ENCODE measurements around the gene FCGBP.

FCGBP gene

GRCh38 chr19:39934584-39935363, at the start of gene FCGBP:
TSS of gene FCGBP (minus strand) at chr19:39934634.
- TF ChIP-seq CTCF (IDR thresholded peaks at IDR 0.05; ENCODE audit: borderline replicate concordance, insufficient read depth, low read depth, low read length) = no peak

GRCh38 chr19:39983695-39984300, 49.4 kb upstream of the FCGBP start:
- no peak for TF ChIP-seq CTCF (IDR thresholded peaks at IDR 0.05; ENCODE audit: borderline replicate concordance, insufficient read depth, low read depth, low read length)
- H3K4me3 ChIP-seq (ENCODE audit: low read depth, low read length) = no peak overlapping the region

More at GRCh38 chr19:39934584-39935363, at the start of gene FCGBP:
- no peak within 1 kb of the TSS for H3K4me3 ChIP-seq (ENCODE audit: low read depth, low read length)

DNA sequence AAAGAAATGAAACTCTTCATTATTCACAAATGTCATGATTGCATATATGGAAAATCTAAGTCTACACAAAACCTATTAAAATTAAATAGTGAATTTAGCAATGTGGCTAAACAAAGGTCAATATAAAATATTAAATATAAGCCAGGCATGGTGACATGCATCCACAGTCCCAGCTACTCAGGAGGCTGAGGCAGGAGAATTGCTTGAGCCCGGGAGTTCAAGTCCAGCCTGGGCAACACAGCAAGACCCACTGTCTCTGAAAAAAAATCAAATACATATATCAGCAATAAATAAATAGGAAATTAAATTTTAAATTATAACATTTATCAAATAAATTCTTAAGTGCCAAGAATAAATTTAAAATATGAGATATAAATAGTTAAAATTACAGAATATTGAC, 48.4 kb upstream of the FCGBP start:
- no peak for TF ChIP-seq CTCF (IDR thresholded peaks at IDR 0.05; ENCODE audit: borderline replicate concordance, insufficient read depth, low read depth, low read length)

GRCh38 chr19:39974377-39975155, 40.1 kb upstream of the FCGBP start:
- H3K4me3 ChIP-seq (ENCODE audit: low read depth, low read length) = no peak overlapping the region
- no peak for TF ChIP-seq CTCF (IDR thresholded peaks at IDR 0.05; ENCODE audit: borderline replicate concordance, insufficient read depth, low read depth, low read length)

More for the DNA sequence above, 48.4 kb upstream of the FCGBP start:
- H3K4me3 ChIP-seq (ENCODE audit: low read depth, low read length) = no peak overlapping the region

DNA sequence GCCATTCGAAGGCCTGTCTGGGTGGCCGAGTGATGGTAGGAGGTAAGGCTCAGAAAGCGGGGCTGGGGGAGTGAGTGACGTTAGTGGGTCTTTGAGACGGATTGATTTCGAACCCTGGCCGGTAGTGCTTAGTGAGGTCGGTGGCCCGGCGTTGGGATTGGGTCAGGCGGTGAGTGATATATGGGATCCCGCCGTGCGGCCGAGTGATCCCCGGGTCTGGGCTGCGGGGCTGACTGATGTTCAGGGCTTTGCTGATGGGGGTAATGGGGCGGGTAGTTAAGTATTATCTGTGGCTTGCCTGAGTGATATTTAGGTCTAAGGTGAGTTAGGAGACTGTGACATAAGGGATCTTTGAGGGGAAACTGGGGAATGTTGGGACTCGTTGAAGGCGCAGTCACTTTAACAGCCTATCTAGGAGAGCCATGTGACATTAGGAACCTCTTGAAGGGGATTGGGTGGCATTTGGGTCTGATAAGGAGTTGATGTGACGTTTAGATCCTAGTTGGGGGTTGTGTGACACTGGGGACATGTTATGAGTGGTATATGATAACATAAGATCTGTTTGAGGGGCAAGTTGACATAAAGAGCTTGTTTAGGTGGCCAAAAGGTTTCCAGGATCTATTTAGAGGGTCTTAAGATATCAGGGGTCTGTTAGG, 37.1 kb upstream of the FCGBP start:
- peak overlapping the region; percentile 83 for H3K4me3 ChIP-seq (ENCODE audit: low read depth, low read length)
- TF ChIP-seq CTCF (IDR thresholded peaks at IDR 0.05; ENCODE audit: borderline replicate concordance, insufficient read depth, low read depth, low read length) = no peak

DNA sequence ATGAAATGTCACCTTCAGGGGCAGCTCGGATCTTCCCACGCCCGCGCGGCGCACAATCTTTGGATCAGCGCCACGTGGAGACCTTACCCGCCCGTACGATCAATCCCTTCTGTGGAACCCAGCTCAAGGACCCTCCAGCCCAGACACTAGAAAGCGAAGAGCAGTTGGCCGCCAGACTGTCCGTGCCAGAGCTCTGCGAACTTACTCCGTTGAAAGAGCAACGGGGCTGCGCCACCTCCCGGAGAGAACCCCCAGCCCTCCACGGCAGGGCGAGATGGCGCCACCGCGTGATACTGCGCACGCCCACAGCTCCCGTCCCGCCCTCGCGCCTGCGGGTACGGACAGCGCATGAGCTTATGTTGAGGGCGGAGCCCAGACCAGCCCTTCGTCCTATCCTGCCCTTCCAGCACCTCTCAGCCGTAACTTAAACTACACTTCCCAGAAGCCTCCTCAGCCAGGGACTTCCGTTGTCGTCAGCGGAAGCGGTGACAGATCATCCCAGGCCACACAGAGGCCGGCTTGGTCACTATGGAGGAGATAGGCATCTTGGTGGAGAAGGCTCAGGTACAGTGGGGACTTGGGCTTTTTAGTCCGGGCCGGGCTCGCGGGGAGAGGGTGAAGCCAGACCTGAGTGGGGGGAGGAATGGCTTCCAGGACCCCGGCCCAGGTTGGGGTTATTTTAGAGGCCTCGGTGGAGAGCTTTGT, 36.4 kb upstream of the FCGBP start, which contains the start of gene PSMC4:
PSMC4 (plus strand) TSS at position 491 of the 705 bp plus-strand sequence; CDS start at position 529, 38 bp downstream.
- H3K4me3 ChIP-seq (ENCODE audit: low read depth, low read length) = peak within 1 kb of the TSS; percentile 83
- TF ChIP-seq CTCF (IDR thresholded peaks at IDR 0.05; ENCODE audit: borderline replicate concordance, insufficient read depth, low read depth, low read length) = peak; percentile 91
